ENCODE results near the gene SRRM5.

DNA sequence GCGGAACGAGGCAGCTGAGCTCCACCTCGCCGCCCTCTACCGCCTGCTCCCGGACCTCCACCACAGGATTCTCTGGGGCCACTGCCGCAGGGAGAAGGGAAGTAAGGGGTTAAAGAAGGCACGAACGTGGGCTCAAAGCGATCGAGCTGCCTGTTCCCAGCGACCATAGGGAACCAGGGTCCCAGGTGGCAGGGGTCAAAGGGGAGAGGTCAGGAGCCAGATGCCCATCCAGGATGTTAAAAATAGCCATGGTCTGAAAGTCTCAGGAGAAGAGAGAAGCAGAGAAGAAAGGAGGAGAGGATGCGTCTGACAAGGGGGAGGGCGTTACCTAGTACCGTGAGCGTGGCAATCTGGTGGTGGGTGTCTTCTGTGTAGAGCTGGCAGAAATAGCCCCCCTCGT is 14.9 kb downstream of the SRRM5 start:
- TF ChIP-seq FOXA3 (CRISPR knock-in tag; IDR thresholded peaks at IDR 0.05) (no peak), CTCF (CRISPR knock-in tag; IDR thresholded peaks at IDR 0.05) (no peak), ZNF552 (CRISPR knock-in tag; IDR thresholded peaks at IDR 0.05; ENCODE audit: borderline replicate concordance) (no peak), RXRA (CRISPR knock-in tag; IDR thresholded peaks at IDR 0.05) (no peak), PCBP1 (IDR thresholded peaks at IDR 0.05; ENCODE audit: borderline replicate concordance, low read depth, low read length) (no peak), EP300 (IDR thresholded peaks at IDR 0.05; ENCODE audit: low read depth in 2 of 2, low read length in 2 of 2) (no peak), EP300 (CRISPR knock-in tag; IDR thresholded peaks at IDR 0.05; ENCODE audit: borderline replicate concordance) (no peak), JUND (CRISPR knock-in tag; IDR thresholded peaks at IDR 0.05) (no peak)
- TF ChIP-seq, protein P1, sequence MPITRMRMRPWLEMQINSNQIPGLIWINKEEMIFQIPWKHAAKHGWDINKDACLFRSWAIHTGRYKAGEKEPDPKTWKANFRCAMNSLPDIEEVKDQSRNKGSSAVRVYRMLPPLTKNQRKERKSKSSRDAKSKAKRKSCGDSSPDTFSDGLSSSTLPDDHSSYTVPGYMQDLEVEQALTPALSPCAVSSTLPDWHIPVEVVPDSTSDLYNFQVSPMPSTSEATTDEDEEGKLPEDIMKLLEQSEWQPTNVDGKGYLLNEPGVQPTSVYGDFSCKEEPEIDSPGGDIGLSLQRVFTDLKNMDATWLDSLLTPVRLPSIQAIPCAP (CRISPR knock-in tag; IDR thresholded peaks at IDR 0.05; ENCODE audit: low read depth), result no peak

Measured in HepG2 (cell line).